Esophagus squamous epithelium (tissue), 5 donors: ENCODE data around the gene WDR54. TPM values are rescaled to one million over a fixed set of nuclear protein-coding genes. Genes with fewer than 3 reads are reported as not detected.

ENCODE experiments used
- DNase-seq: peaks from one replicate; lab custom pipeline; 2025; lab: John Stamatoyannopoulos, UW
- H3K27ac ChIP-seq, 4 donors: fragments of 200-600 bp; sonication (generic); one replicate each; pipeline ENCODE4 v1.5.1; 2016 to 2019; ENCODE audit warnings: mild to moderate bottlenecking in 1 of 4
- H3K27me3 ChIP-seq, 4 donors: fragments of 200-600 bp; sonication (generic); 1 replicate in 3 of 4; 2 replicates in 1 of 4; pipeline versions ENCODE4 v1.5.1 to v1.6.0; 2017 to 2021; ENCODE audit warnings: antibody characterized with exemption in 1 of 4
- H3K36me3 ChIP-seq, 3 donors: fragments of 200-600 bp; sonication (generic); one replicate each; pipeline ENCODE4 v1.5.1; 2016 to 2019
- H3K4me1 ChIP-seq, 3 donors: fragments of 200-600 bp; sonication (generic); one replicate each; pipeline ENCODE4 v1.5.1; 2017 to 2019
- H3K4me3 ChIP-seq, 4 donors: fragments of 200-600 bp; sonication (generic); 1 replicate in 3 of 4; 2 replicates in 1 of 4; pipeline ENCODE4 v1.5.1; 2016 to 2019; ENCODE audit warnings: mild to moderate bottlenecking in 2 of 4, moderate library complexity in 1 of 4
- H3K9me3 ChIP-seq, 3 donors: fragments of 200-600 bp; sonication (generic); one replicate each; pipeline ENCODE4 v1.5.1; 2016 to 2019
- CTCF ChIP-seq, 6 experiments: fragments of 450-650 bp in 4 of 6; fragments of 200-600 bp in 2 of 6; sonication (generic) in 2 of 6; IDR thresholded peaks; one replicate each; pipeline ENCODE4 v1.5.1; 2016 to 2019; ENCODE audit warnings: antibody characterized with exemption in 6 of 6, mild to moderate bottlenecking in 4 of 6, moderate library complexity in 4 of 6
- POLR2A ChIP-seq, 4 donors: fragments of 450-650 bp; IDR thresholded peaks; one replicate each; pipeline ENCODE4 v1.6.1; 2017; ENCODE audit warnings: antibody characterized with exemption in 4 of 4, mild to moderate bottlenecking in 4 of 4, moderate library complexity in 3 of 4
- WGBS, 2 donors: methylation state at CpG; one replicate each; pipeline ENCODE4 v1.1.5; 2018; 5-methylcytosine and 5-hydroxymethylcytosine counted together
- intact Hi-C: fragments of 100-400 bp; cut with DNase I; formaldehyde crosslinking; loops from one replicate; pipeline ENCODE4 v1.15.0; 2022
- total RNA-seq, 4 donors: library from RNA; depleted of rRNA; stranded (reverse); fragments of >200 nt; gene quantifications; one replicate each; pipeline ENCODE4 v1.1.0, GENCODE V29; 2016
- donor health status: DM: yes; HTN: yes; CAD: no.

WDR54 gene
- total RNA-seq, 4 donors from 2014 or later = 3.1 to 9.1 (median 6.0) TPM

- WGBS, 2 donors = 88 to 91% methylated on average over 2 of the region's 2 CpGs
- intact Hi-C loops = no loop called here
- no peaks in the 10 kb centered on the region for H3K27me3 ChIP-seq
- TF ChIP-seq POLR2A (IDR thresholded peaks at IDR 0.05) = no peak
- no peak for TF ChIP-seq CTCF (IDR thresholded peaks at IDR 0.05)
- H3K4me1 ChIP-seq = peaks cover 0 to 8% (median 0%) of the 10 kb centered on the region in 3 donors
- H3K27ac ChIP-seq = no peak overlapping the region
- no peaks in the 10 kb centered on the region for H3K9me3 ChIP-seq
- no peaks in the 10 kb centered on the region for H3K36me3 ChIP-seq
- no peak for DNase-seq
- H3K4me3 ChIP-seq = no peak overlapping the region
Measured at GRCh38 chr2:74396149-74396548, 25.4 kb upstream of the WDR54 start.

- Histone ChIP-seq H3K27me3 (no peaks in the 10 kb centered on the region), H3K27ac (no peak overlapping the region)
- intact Hi-C loops = no loop called here
Measured at GRCh38 chr2:74399785-74400184, 21.7 kb upstream of the WDR54 start.

GRCh38 chr2:74401891-74402290 is 19.6 kb upstream of the WDR54 start:
- H3K27ac ChIP-seq = no peak overlapping the region
- H3K9me3 ChIP-seq = no peaks in the 10 kb centered on the region
- peaks cover 0 to under 1% (median 0%) of the 10 kb centered on the region in 3 donors for H3K4me1 ChIP-seq
- no peak for DNase-seq
- no peaks in the 10 kb centered on the region for H3K27me3 ChIP-seq
- 58 to 75% methylated on average over 2 of the region's 2 CpGs for WGBS, 2 donors
- intact Hi-C loops = no loop called here
- no peaks in the 10 kb centered on the region for H3K36me3 ChIP-seq
- H3K4me3 ChIP-seq = no peak overlapping the region
- TF ChIP-seq CTCF (IDR thresholded peaks at IDR 0.05) (no peak), POLR2A (IDR thresholded peaks at IDR 0.05) (no peak)

More at GRCh38 chr2:74399785-74400184, 21.7 kb upstream of the WDR54 start:
- no peaks in the 10 kb centered on the region for H3K4me1 ChIP-seq
- H3K4me3 ChIP-seq = no peak overlapping the region
- H3K36me3 ChIP-seq = no peaks in the 10 kb centered on the region
- DNase-seq = no peak
- TF ChIP-seq POLR2A (IDR thresholded peaks at IDR 0.05) (no peak), CTCF (IDR thresholded peaks at IDR 0.05) (peak in 5 of 6 experiments; percentile 18 to 56 (median 37))
- H3K9me3 ChIP-seq = no peaks in the 10 kb centered on the region

DNA sequence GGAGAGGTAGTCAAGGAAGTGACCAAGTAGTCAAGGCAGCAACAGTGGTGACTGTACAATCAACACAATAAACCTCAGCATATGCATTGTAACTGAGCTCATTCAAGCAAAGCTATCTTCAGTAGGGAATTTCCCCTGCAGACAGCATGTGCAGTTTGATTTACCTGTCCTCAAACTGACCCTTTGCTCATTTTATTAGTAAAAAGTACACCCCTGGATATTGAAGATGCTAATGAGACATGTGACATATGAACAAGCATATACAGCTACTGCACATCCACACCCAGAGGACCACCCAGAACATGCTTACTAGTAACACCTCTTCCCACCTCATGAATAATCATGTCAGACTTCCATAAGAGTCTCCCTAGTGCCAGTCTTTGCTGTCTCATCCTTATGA is 15.5 kb upstream of the WDR54 start:
- Histone ChIP-seq H3K36me3 (no peaks in the 10 kb centered on the region), H3K4me1 (peaks cover 0 to 10% (median 0%) of the 10 kb centered on the region in 3 donors), H3K27me3 (no peaks in the 10 kb centered on the region), H3K4me3 (no peak overlapping the region), H3K27ac (no peak overlapping the region), H3K9me3 (no peaks in the 10 kb centered on the region)
- intact Hi-C loops = no loop called here
- no peak for DNase-seq
- TF ChIP-seq POLR2A (IDR thresholded peaks at IDR 0.05) (no peak), CTCF (IDR thresholded peaks at IDR 0.05) (no peak)

GRCh38 chr2:74407682-74408081 is 13.8 kb upstream of the WDR54 start:
- Histone ChIP-seq H3K36me3 (no peaks in the 10 kb centered on the region), H3K27me3 (no peaks in the 10 kb centered on the region), H3K4me1 (peaks cover 0 to 10% (median 0%) of the 10 kb centered on the region in 3 donors), H3K4me3 (no peak overlapping the region), H3K27ac (no peak overlapping the region), H3K9me3 (no peaks in the 10 kb centered on the region)
- WGBS, 2 donors = 57 to 74% methylated on average over 4 to 5 of the region's 5 CpGs
- intact Hi-C loops = no loop called here
- no peak for TF ChIP-seq CTCF (IDR thresholded peaks at IDR 0.05)
- no peak for TF ChIP-seq POLR2A (IDR thresholded peaks at IDR 0.05)
- no peak for DNase-seq
